ENCODE measurements around the gene HSD3B7. TPM values are rescaled to one million over a fixed set of nuclear protein-coding genes. Genes with fewer than 3 reads are reported as not detected.
A peak's percentile ranks its signal among the peaks of the same experiment; 100 is the strongest.

HSD3B7 gene
- total RNA-seq, 1 experiment from 2014 or later = 5.5 TPM

GRCh38 chr16:30972872-30973271 is 12.1 kb upstream of the HSD3B7 start:
- H2BK20ac ChIP-seq (ENCODE audit: low read depth, low read length, poor library complexity, severe bottlenecking) = no peak overlapping the region
- no peak overlapping the region for H3K4ac ChIP-seq (ENCODE audit: low read depth, low read length)
- Mint-ChIP-seq H3K9me3 (no peaks in the 10 kb centered on the region), H3K36me3 (ENCODE audit: insufficient read depth in 1 of 3, low read depth in 3 of 3) (peaks cover 56 to 92% (median 79%) of the 10 kb centered on the region in 3 experiments; a peak in 6 of 7 replicates), H3K4me1 (no peaks in the 10 kb centered on the region), H3K27me3 (ENCODE audit: low read depth) (no peaks in the 10 kb centered on the region; the same call in 1 of the 2 replicates), H3K27ac (peak overlapping the region in 1 of 3 experiments; percentile 68; a peak in 1 of 7 replicates), H3K4me3 (no peak overlapping the region; a peak in 1 of 5 replicates)
- H3K56ac ChIP-seq (ENCODE audit: insufficient read length, low read depth, low read length) = no peak overlapping the region
- H4K8ac ChIP-seq (replicated peaks; ENCODE audit: insufficient read length, low read depth, low read length) = no peak overlapping the region
- no peak overlapping the region for H4K91ac ChIP-seq (ENCODE audit: insufficient read length, low read depth, low read length)
- H3K4me2 ChIP-seq (ENCODE audit: insufficient read depth, insufficient read length, low read length) = no peak overlapping the region
- H4K5ac ChIP-seq (ENCODE audit: insufficient read length, low read depth, low read length) = no peak overlapping the region
- H3K79me2 ChIP-seq (ENCODE audit: insufficient read depth, low read length) = no peaks in the 10 kb centered on the region
- H3K23me2 ChIP-seq (ENCODE audit: insufficient read length, low read depth, low read length, poor library complexity, severe bottlenecking) = no peaks in the 10 kb centered on the region
- H2BK120ac ChIP-seq (ENCODE audit: low read depth, low read length, poor library complexity, severe bottlenecking) = no peak overlapping the region
- no peak overlapping the region for H3K9ac ChIP-seq (ENCODE audit: extremely low read depth, insufficient read length, low read length)
- no peak overlapping the region for H2AFZ ChIP-seq (ENCODE audit: low read length)
- no peak overlapping the region for H3K18ac ChIP-seq (ENCODE audit: insufficient read length, low read depth, low read length)
- WGBS (ENCODE audit: extremely low coverage, insufficient read length, low lambda C conversion rate) = no CpG with 5 or more reads among the region's 7 CpGs
- H3K27ac ChIP-seq (ENCODE audit: insufficient read length, low read depth, low read length) = no peak overlapping the region
- no peak overlapping the region for H3K14ac ChIP-seq (ENCODE audit: insufficient read depth, low read length)
- H2BK12ac ChIP-seq (ENCODE audit: insufficient read length, low read depth, low read length) = no peak overlapping the region
- H3K9me3 ChIP-seq (ENCODE audit: control insufficient read depth, low read depth, low read length) = no peaks in the 10 kb centered on the region
- H2BK15ac ChIP-seq (ENCODE audit: low read depth, low read length) = no peak overlapping the region
- no peak overlapping the region for H3K23ac ChIP-seq (ENCODE audit: insufficient read length, low read depth, low read length)
- no peaks in the 10 kb centered on the region for H3K4me1 ChIP-seq (ENCODE audit: insufficient read depth, low read length)
- no peak overlapping the region for H2AK5ac ChIP-seq (ENCODE audit: insufficient read length, low read length)
- H3K79me1 ChIP-seq (ENCODE audit: insufficient read depth, low read depth, low read length, poor library complexity, severe bottlenecking) = no peaks in the 10 kb centered on the region
- no peak overlapping the region for H3T11ph ChIP-seq (ENCODE audit: low read length)
- H3K27me3 ChIP-seq (ENCODE audit: insufficient read depth, low read length) = no peaks in the 10 kb centered on the region
- no peak overlapping the region for H2BK5ac ChIP-seq (ENCODE audit: insufficient read length, low read length)
- no peak for DNase-seq
- TF ChIP-seq CTCF (conservative IDR thresholded peaks at IDR 0.05) = peak; percentile 43; the same call in 2 of the 3 replicates
- H4K20me1 ChIP-seq (ENCODE audit: control insufficient read depth, insufficient read depth, insufficient read length) = peaks cover 2% of the 10 kb centered on the region
